Measurements from ENCODE around the gene PRKCE. TPM values are rescaled to one million over a fixed set of nuclear protein-coding genes. Genes with fewer than 3 reads are reported as not detected.

Gene PRKCE
- total and polyA plus RNA-seq, 2 donors (not counting 3 experiments of a cell fraction or from before 2014, with no cell fraction given) = 27.9 to 33.9 TPM

- Histone ChIP-seq H3K27me3 (ENCODE audit: control insufficient read depth in 2 of 2, insufficient read depth in 2 of 2, low read length in 2 of 2) (no peaks in the 10 kb centered on the region), H3K79me2 (ENCODE audit: control insufficient read depth, insufficient read depth, low read length) (no peaks in the 10 kb centered on the region), H3K36me3 (ENCODE audit: control insufficient read depth in 2 of 2, extremely low read depth in 1 of 2, insufficient read depth in 2 of 2, low read length in 2 of 2) (no peaks in the 10 kb centered on the region), H3K27ac (ENCODE audit: insufficient read depth, low read depth, low read length) (no peak overlapping the region), H3K4me2 (ENCODE audit: insufficient read depth, low read length) (no peak overlapping the region), H4K20me1 (replicated peaks; ENCODE audit: control insufficient read depth, extremely low read depth, insufficient read depth, low read length) (no peaks in the 10 kb centered on the region), H3K9me3 (replicated peaks; ENCODE audit: control insufficient read depth, insufficient read depth, low read length) (no peaks in the 10 kb centered on the region), H3K4me3 (replicated peaks in 1 of 3; ENCODE audit: insufficient read depth in 1 of 3, low read depth in 1 of 3, low read length in 3 of 3) (no peak overlapping the region), H3K9me1 (replicated peaks; ENCODE audit: control insufficient read depth, extremely low read depth, insufficient read depth, low read length) (no peaks in the 10 kb centered on the region), H3K9ac (replicated peaks; ENCODE audit: extremely low read depth, insufficient read depth, low read length) (no peak overlapping the region), H3K4me1 (ENCODE audit: control insufficient read depth, extremely low read depth, insufficient read depth, low read length) (peaks cover 20% of the 10 kb centered on the region), H2AFZ (ENCODE audit: low read depth, low read length) (no peak overlapping the region)
- dilution Hi-C loops (cut with MboI; ENCODE audit: extremely low pct_ligation_motif_present, low sequenced_read_pairs) = no loop called here
- CTCF ChIA-PET = interaction anchor here (0.6 to 1.1 kb wide), 3 partner anchors 31 to 336 kb away, joined by 3 to 4 read pairs (median 3); no protein-coding TSS in a partner anchor
- BruUV-seq (replicated peaks) = no TSS peak
- POLR2A ChIA-PET = no interaction called here
- DNase-seq (ENCODE audit: low read depth, low spot score) (peak; percentile 30), FAIRE-seq (peak; percentile 60)
- no peak for TF ChIP-seq EZH2 (IDR thresholded peaks at IDR 0.05; ENCODE audit: borderline replicate concordance, low read depth, low read length, severe bottlenecking)
- no peak for TF ChIP-seq POLR2AphosphoS5 (IDR thresholded peaks at IDR 0.05; ENCODE audit: insufficient read depth, low read depth, low read length)
- no peak for TF ChIP-seq MYC (IDR thresholded peaks at IDR 0.05; ENCODE audit: low read depth, low read length)
- no peak for TF ChIP-seq FOS (IDR thresholded peaks at IDR 0.05; ENCODE audit: borderline replicate concordance, insufficient read depth, low read length)
- TF ChIP-seq GATA2 (IDR thresholded peaks at IDR 0.05; ENCODE audit: insufficient read depth, insufficient read length, low read depth, low read length) = no peak
- TF ChIP-seq MAX (IDR thresholded peaks at IDR 0.05; ENCODE audit: insufficient read depth, insufficient read length) = no peak
- no peak for TF ChIP-seq POLR2A (IDR thresholded peaks at IDR 0.05; ENCODE audit: low read depth, low read length)
- no peak for TF ChIP-seq JUN (IDR thresholded peaks at IDR 0.05; ENCODE audit: borderline replicate concordance, insufficient read depth, insufficient read length, low read depth)
- no peak for TF ChIP-seq CTCF (IDR thresholded peaks at IDR 0.05; ENCODE audit: extremely low read depth in 1 of 2, insufficient read depth in 1 of 2, low read depth in 1 of 2, low read length in 2 of 2)
- intact Hi-C loops (cut with micrococcal nuclease) = no loop called here
Observed at GRCh38 chr2:46032161-46032813, 380.8 kb downstream of the PRKCE start.
